GM19025 (cell line): ENCODE measurements around the gene RNFT2.

Source experiments
- ATAC-seq: cut with Tn5 transposase; IDR thresholded peaks from one replicate; pipeline ENCODE4 v1.9.1; 2021; ENCODE audit warnings: mild to moderate bottlenecking, low read depth, moderate library complexity; ENCODE audit not compliant: unreplicated experiment

Gene RNFT2

DNA sequence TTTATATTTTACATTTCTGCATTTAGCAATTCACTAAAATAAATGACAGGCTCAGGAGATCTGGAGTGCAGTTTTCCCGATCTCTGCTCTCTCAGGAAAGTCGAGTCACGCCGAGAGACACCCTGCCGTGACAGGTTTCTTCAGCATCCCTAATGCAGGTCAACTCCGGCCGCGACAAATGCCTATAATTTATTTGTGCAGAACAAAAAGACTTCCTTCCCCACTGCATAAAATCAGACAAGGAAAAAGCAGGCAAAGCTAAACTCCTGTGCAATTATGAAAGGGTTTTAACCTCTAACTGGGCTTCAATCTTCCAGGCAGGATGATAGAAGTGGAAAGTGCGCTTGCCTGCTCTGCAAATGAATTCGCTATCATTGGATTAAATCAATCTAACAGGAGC, 28.3 kb upstream of the RNFT2 start:
- no peak for ATAC-seq

DNA sequence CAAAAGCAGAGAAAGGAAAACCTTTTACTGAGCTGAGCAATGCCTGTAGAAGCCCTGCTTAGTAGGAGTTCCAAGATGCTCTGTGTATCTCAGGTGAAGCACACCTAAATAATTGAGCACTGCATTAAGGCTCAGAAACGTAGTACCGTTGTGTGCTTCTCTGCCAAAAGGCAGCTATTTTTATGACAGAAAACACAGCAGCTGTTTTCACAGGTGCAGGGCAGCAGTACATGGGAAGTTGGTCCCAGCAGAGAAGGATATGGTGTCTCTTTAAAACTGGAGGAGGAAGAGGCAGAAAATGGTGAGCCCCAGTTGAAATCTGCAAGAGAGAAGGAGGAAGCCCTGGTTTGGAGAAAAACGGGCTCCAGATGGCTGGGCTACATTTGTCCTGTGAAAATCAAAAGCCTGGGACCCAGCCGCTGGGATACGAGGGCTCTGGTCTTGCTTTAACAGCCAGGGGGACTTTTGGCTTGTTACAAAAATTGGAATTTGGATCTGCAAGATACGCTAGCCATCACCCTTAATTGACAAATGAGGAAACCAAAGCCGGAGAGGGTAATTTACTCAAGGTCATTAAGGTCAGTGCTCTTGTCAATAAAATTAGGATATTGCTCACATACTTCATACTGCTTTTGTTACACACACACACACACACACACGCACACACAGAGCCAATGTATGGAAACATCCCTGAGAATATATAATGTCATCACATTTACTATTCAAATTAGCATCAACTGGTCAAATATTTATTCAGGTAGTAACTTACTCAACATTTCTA, 27.6 kb upstream of the RNFT2 start:
- ATAC-seq, result no peak

- no peak for ATAC-seq
Measured at GRCh38 chr12:116712458-116713303, 25.4 kb upstream of the RNFT2 start.

- no peak for ATAC-seq
Measured at GRCh38 chr12:116713527-116713926, 24.6 kb upstream of the RNFT2 start.

DNA sequence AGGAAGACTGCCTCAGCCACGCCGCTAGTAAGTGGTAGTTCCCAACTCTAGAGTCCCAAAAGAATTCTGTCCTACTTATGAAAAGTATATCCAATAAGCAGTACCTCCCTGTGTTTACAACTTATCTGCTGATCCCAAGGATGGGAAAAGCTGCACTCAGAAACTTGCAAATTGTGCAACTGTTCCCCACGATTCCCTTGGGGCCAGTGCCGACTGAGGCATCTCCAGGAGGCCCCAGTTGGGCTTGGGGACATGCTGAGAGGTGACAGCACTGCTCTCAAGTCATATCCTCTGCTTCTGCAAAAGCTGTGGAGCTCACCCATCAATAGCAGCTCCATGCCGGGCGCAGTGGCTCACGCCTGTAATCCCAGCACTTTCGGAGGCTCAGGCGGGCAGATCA, 23.9 kb upstream of the RNFT2 start:
- no peak for ATAC-seq

- ATAC-seq, result no peak
Measured at GRCh38 chr12:116717466-116718437, 20.4 kb upstream of the RNFT2 start.

- no peak for ATAC-seq
Measured at GRCh38 chr12:116718655-116719454, 19.3 kb upstream of the RNFT2 start.

GRCh38 chr12:116719731-116720528, 18.2 kb upstream of the RNFT2 start:
- no peak for ATAC-seq

GRCh38 chr12:116722245-116722644, 15.9 kb upstream of the RNFT2 start:
- ATAC-seq, result no peak

- ATAC-seq, result no peak
Measured at GRCh38 chr12:116726694-116727093, 11.4 kb upstream of the RNFT2 start.

GRCh38 chr12:116727261-116727660, 10.9 kb upstream of the RNFT2 start:
- ATAC-seq, result no peak

DNA sequence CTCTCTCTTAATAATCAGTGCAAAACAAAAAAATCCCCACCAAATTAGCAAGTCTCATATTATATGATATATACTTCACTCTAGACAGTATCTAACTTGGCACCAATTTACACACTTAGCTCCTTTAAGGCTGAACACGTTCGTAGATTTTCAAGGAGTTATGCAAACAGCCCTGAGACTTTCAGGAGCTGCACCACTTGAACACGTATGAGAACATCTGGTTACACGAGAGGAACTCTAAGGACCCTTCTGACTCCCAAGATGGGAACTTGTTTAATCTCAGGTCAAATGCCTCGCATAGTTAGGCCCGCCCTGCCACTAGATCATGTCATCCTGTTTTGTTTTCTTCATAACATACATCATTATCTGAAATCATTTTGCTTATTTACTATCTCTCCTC, 10.2 kb upstream of the RNFT2 start:
- no peak for ATAC-seq

GRCh38 chr12:116731801-116732200, 6.3 kb upstream of the RNFT2 start:
- ATAC-seq, result no peak

DNA sequence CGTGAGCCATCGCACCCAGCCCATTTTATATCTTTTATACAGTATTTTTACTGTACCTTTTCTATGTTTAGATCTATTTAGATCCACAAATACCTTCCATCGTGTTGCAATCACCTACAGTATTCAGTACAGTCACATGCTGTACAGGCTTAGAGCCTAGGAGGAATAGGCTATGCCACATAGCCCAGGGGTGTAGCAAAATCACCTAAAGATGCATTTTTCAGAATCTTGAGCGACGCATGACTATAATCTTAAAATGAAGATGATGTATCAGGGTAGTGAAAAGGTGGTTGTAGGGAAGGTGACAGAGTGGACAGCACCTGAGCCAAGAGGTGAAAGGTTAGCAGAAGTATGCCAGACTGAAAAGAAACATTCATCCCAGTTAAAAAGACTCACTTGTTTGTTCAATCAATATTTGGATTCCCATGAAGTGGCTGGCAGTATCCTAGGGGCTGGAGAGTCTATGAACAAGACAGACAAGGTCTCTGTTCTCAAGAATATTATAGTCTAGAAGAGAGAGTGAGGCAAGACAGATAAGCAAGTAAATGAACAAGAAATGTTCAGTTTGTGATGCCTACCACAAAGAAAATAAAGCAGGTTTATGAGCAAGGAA, 3.9 kb upstream of the RNFT2 start:
- ATAC-seq, result no peak

DNA sequence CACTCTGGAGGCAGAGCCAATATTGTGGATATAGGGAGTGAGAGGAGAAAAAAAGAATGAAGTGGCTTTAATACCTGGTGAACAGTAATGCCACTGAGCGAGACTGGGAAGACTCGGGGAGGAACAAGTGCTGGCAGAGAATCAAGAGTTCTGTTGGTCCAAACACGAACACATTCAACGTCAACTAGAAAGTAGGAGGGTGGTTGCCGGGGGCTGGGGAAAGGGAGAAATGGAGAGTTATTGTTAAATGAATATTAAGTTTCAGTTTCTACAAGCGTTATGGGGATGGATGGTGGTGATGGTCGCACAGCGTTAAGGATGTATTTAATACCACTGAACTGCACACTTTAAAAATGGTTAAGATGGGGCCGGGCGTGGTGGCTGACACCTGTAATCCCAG, 3.0 kb upstream of the RNFT2 start:
- no peak for ATAC-seq

DNA sequence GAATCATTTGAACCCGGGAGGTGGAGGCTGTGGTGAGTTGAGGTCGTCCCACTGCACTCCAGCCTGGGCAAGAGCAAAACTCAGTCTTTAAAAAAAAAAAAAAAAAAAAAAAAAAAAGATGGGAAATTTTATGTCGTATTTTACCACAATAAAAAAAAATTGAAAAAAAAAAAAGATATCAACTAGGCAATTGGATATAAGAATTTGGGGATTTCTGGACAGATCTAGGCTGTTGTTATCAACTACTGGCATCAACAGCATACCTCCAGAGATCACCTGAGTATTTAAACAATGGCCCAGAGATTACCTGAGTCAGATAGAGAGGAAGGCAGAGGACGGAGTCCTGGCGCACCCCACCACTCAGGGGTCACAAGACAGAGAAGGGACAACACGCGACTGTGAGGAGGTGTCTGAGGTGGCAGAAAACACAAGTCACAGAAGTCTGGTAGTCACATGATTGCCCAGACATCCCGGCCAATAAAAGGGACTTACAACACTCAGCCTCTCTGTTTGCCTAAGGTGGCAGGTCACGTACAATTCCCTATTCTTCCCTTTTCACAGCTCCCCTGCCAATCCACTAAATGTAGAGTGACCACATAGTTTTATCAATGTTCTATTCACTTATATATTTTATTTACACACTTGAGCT, 2.0 kb upstream of the RNFT2 start:
- ATAC-seq, result no peak

DNA sequence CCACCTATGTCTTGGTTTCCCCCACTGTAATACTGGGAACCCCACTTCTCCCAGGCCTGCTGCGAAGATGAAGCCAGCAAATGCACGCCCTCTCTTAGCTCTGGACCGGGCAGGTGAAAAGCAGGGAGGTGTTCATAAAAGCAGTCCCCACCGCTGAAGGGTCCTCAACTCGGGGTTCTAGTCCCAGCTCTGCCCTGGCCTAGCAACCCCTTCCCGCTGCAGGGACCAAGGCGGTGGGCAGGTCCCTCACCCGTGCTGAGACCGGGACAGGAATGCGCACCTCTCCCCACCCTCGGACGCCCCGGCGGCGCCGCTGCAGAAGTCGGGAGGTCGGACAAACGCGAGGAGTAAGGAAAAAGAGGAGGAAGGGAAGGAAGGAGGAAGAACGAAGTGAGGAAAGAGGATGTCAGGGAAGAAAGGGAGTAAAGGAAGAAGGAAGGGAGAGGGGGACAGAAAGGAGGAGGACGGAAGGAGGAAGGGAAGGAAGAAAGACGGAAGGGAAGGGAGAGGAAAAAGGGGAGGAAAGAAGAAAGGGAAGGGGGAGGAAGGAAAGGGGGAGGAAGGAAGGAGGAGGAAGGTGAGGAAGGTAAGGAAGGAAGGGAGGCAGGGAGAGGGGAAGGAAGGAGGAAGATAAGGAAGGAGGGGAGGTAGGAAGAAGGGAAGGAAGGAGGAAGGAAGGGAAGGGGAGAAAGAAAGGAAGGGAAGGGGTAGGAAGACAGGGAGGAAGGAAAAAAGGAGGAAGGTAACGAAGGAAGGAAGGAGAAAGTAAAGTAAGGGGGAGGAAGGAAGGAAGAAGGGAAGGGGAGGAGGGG, 947 bp upstream of the RNFT2 start:
- no peak for ATAC-seq
